Colonic mucosa (tissue), 4 donors: ENCODE results near the gene USB1. TPM values are rescaled to one million over a fixed set of nuclear protein-coding genes. Genes with fewer than 3 reads are reported as not detected.
A peak's percentile ranks its signal among the peaks of the same experiment; 100 is the strongest.

Experiments
- DNase-seq: peaks from one replicate; pipeline ENCODE4 v3.0.0-alpha.2; 2020
- H3K27ac ChIP-seq: fragments of 200-600 bp; one replicate; pipeline ENCODE4 v1.8.0; 2021
- H3K27me3 ChIP-seq: fragments of 200-600 bp; one replicate; pipeline ENCODE4 v1.8.0; 2021
- H3K36me3 ChIP-seq: fragments of 200-600 bp; one replicate; pipeline ENCODE4 v1.8.0; 2021
- H3K4me1 ChIP-seq: fragments of 200-600 bp; one replicate; pipeline ENCODE4 v1.8.0; 2021; ENCODE audit warnings: mild to moderate bottlenecking
- H3K4me3 ChIP-seq: fragments of 200-600 bp; one replicate; pipeline ENCODE4 v1.8.0; 2021
- H3K9ac ChIP-seq, 2 donors: one replicate each; pipeline ENCODE4 v1.7.0; 2013; ENCODE audit warnings: control low read depth in 2 of 2, low read depth in 2 of 2, low read length in 2 of 2
- H3K9me3 ChIP-seq: fragments of 200-600 bp; one replicate; pipeline ENCODE4 v1.8.0; 2021
- intact Hi-C: fragments of 100-400 bp; cut with DNase I; formaldehyde crosslinking; loops from one replicate; pipeline ENCODE4 v1.14.1; 2022
- total RNA-seq, 2 donors: library from RNA; stranded (reverse); fragmentation: NEBNext Ultra II Directional in 1 of 2; extraction: Animal tissue kit (Norgen Biotek cat#: 25700) in 1 of 2; gene quantifications; one replicate each; pipeline ENCODE4 v1.2.1, GENCODE V29; 2021
- TF ChIP-seq, protein P1 (sequence below): fragments of 200-600 bp; IDR thresholded peaks from one replicate; pipeline ENCODE4 v1.8.0; 2022; ENCODE audit warnings: antibody characterized with exemption, mild to moderate bottlenecking
- donor health status: healthy.
- donor health status: DM: no; HTN: no; CAD: no.
- donor health status: DM: no; HTN: no; CAD: no.

Gene USB1
- total RNA-seq, 2 donors from 2014 or later = 34.2 to 49.8 TPM

DNA sequence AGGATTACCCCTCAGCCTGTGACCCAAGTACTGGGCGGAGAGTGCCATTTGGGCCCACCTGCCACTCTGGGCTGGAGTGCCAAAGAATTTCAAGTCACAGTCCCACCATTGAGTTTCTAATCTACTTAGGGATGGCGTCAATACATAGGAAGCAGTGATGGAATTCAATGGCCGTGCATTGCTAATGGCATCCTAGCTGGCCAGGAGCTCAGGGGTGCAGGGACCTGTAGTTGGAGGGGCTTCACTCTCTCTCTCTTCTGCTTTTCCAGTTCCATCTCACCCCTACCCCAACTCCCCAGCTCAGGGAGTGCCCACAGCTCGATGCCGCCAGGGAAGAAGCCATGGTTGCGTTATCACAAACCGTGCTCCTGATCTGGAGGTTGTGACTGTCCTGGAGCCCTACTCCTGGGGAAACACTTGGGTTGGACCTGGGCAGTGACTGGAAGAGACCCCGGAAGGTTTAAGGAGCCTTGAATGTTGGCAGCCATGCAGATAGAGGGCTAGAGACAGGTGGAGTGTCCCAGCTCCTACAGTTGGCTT is 26.8 kb downstream of the USB1 start:
- no peak for DNase-seq
- TF ChIP-seq, protein P1, sequence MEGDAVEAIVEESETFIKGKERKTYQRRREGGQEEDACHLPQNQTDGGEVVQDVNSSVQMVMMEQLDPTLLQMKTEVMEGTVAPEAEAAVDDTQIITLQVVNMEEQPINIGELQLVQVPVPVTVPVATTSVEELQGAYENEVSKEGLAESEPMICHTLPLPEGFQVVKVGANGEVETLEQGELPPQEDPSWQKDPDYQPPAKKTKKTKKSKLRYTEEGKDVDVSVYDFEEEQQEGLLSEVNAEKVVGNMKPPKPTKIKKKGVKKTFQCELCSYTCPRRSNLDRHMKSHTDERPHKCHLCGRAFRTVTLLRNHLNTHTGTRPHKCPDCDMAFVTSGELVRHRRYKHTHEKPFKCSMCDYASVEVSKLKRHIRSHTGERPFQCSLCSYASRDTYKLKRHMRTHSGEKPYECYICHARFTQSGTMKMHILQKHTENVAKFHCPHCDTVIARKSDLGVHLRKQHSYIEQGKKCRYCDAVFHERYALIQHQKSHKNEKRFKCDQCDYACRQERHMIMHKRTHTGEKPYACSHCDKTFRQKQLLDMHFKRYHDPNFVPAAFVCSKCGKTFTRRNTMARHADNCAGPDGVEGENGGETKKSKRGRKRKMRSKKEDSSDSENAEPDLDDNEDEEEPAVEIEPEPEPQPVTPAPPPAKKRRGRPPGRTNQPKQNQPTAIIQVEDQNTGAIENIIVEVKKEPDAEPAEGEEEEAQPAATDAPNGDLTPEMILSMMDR = no peak
- no peaks in the 10 kb centered on the region for H3K9me3 ChIP-seq
- H3K27me3 ChIP-seq = no peaks in the 10 kb centered on the region
- H3K9ac ChIP-seq = peak overlapping the region in 1 of 2 donors; percentile 87
- H3K4me3 ChIP-seq = peak overlapping the region; percentile 96
- H3K36me3 ChIP-seq = no peaks in the 10 kb centered on the region
- peak overlapping the region; percentile 89 for H3K27ac ChIP-seq
- intact Hi-C loops = loop anchor here (5.0 kb wide), 1 partner anchor 169 kb away; the partner anchor contains the start of gene CSNK2A2
- H3K4me1 ChIP-seq = peaks cover 11% of the 10 kb centered on the region

DNA sequence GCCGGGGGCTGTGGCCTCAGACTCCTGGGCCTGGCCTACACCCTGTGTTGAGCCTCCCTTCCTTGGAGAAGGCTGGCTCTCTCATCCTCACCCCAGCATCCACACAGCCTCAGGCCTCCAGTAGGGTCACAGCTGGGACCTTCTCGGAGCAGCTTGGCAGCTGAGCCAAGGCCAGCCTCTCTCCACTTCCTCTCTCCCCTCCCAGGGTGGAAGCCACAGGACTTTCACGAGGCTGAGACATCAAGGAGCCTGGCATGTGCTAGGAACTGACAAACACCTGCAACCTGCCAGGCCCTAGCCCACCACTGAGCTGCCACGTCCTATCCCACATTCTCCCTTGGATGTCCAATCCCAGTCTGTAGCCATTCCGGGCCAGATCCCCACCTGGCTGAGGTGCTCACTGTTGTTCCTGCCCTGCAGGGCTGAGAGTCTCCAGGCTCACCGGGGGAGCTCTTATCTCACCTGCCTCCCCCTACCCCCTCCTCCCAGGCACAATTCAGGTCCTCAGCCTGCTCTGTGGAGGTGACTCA is 27.4 kb downstream of the USB1 start:
- H3K9ac ChIP-seq = peak overlapping the region; percentile 12 to 87
- no peaks in the 10 kb centered on the region for H3K9me3 ChIP-seq
- no peak for DNase-seq
- H3K27ac ChIP-seq = no peak overlapping the region
- TF ChIP-seq, protein P1 = no peak
- no peak overlapping the region for H3K4me3 ChIP-seq
- no peaks in the 10 kb centered on the region for H3K27me3 ChIP-seq
- H3K4me1 ChIP-seq = peaks cover 6% of the 10 kb centered on the region
- no peaks in the 10 kb centered on the region for H3K36me3 ChIP-seq
- intact Hi-C loops = loop anchor here (5.0 kb wide), 1 partner anchor 169 kb away; the partner anchor contains the start of gene CSNK2A2

DNA sequence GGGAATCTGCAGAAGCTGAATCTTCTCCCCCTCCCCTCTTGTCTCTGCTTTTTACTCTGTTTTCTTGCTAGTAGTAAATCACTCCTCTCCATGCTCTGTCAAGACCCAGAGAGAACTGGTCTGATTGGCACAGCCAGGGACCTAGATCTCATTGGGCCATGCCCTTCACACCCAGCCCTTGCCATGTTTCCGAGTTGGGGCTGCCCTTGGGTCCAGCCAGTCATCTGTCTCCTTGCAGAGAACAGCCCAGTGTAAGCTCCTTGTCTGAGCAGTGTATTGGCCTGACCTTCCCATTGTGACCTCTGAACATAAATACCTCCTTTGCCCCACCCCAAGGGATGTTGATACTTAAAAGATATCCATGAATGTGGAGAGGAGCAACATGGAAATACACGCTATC is 28.2 kb downstream of the USB1 start:
- Histone ChIP-seq H3K9me3 (no peaks in the 10 kb centered on the region), H3K9ac (peak overlapping the region in 1 of 2 donors; percentile 14), H3K4me1 (peaks cover under 1% of the 10 kb centered on the region), H3K27me3 (no peaks in the 10 kb centered on the region), H3K27ac (no peak overlapping the region), H3K36me3 (no peaks in the 10 kb centered on the region), H3K4me3 (no peak overlapping the region)
- DNase-seq = no peak
- intact Hi-C loops = loop anchor here (5.0 kb wide), 1 partner anchor 168 kb away; the partner anchor contains the start of gene CSNK2A2
- TF ChIP-seq, protein P1 = no peak

DNA sequence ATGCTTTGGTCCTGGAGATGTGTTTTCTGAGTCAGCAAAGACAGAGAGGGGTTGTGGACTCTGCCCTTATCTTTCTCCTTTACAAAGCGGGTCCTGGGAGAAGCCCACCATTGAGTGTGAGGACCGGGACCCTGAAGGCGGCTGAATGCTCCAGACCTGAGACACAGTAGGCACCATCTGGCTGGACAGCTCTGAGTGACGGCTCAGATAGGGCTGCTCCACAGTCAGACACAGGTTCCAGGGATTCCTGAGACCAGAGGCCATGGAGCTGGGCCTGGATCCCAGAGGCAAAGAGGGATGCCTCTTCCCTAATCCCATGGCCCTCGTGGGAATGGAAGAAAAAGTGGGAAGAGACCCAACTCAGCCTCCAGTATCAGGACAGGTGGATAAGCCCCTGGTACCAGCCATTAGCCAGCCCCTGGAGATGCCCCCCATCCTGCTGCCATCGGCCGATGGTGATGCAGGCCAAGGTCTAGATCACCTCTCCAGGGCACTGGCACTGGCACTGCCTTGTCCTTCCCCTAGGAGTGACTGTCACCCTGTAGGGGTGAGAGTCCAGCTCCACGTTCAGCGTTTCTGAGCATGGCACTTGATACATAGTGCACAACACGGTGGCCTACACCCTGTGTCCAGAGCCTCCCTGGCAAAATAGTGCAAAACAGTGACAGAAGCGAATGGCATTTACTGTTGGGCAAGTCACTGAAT is 29.1 kb downstream of the USB1 start:
- no peaks in the 10 kb centered on the region for H3K27me3 ChIP-seq
- no peaks in the 10 kb centered on the region for H3K4me1 ChIP-seq
- no peaks in the 10 kb centered on the region for H3K9me3 ChIP-seq
- no peak overlapping the region for H3K4me3 ChIP-seq
- no peak for DNase-seq
- no peak overlapping the region for H3K27ac ChIP-seq
- intact Hi-C loops = no loop called here
- no peak overlapping the region for H3K9ac ChIP-seq
- TF ChIP-seq, protein P1 = no peak
- H3K36me3 ChIP-seq = no peaks in the 10 kb centered on the region

DNA sequence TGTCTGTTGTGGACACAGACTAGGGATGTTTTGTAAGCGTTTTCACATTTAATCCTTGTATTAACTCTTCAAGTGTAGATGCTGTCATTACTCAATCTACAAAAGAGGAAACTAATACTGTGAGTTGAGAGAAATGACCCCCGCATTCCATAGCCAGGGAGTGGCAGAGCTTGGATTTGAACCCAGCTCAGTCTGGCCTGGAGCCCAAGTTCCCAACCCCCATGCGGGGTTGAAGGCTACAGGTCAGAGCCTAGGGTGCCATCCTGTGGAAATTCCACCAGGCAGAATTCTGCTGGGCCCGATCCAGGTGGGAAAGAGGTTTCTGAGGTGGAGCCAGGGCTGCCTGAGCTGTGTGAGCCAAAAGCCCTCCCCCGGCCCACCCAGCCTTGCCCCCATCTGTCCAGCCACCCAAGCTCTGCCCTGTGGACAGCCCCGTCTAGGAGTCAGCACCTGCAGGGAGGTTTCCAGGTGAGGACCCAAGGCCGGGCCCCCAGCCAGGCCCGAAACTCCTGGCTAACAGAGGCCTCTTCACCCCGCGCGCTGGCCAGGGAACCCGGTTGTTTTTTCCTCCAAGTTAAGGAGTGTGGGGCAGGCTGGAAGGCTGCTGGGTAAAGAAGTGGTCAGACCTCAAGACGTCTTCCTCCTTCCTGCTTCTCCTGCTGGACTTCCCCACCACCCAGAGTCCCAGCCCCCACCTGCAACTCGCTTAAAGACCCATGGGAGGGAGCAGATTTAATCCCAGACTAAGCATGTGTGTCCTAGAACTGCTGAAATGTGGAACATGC is 30.0 kb downstream of the USB1 start:
- Histone ChIP-seq H3K9me3 (no peaks in the 10 kb centered on the region), H3K27me3 (no peaks in the 10 kb centered on the region), H3K4me3 (no peak overlapping the region), H3K4me1 (no peaks in the 10 kb centered on the region), H3K36me3 (no peaks in the 10 kb centered on the region), H3K27ac (no peak overlapping the region), H3K9ac (no peak overlapping the region)
- no peak for DNase-seq
- TF ChIP-seq, protein P1 = no peak
- intact Hi-C loops = no loop called here
